ENCODE results near the gene UBE2Q2.
"Not testable (repeated sequence)": the region's sequence is repeated elsewhere in the genome, so short reads cannot be mapped to it uniquely, and the experiment has no call there.

Gene UBE2Q2

DNA sequence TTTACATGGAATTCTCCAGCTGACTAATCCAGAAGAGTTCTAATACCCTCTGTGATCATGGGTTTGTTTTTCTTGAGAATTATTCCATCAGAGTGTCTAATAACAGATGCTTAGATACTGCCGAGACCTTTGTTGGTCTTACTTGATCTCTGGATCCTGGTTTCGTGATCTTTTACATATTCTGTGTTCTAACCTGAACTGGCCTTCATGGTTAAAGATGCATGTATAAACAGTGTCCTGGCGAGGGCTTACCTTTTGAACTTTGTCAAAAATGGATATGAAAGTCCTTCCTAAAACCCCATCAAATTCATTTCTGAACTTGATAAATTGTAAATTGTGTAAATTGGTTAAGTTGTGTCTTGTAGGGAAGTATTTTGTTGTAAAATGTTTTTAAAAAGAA lies 24.8 kb downstream of the UBE2Q2 start:
- no peak for TF ChIP-seq ZFX (IDR thresholded peaks at IDR 0.05; ENCODE audit: borderline replicate concordance)
- TF ChIP-seq, protein P1, sequence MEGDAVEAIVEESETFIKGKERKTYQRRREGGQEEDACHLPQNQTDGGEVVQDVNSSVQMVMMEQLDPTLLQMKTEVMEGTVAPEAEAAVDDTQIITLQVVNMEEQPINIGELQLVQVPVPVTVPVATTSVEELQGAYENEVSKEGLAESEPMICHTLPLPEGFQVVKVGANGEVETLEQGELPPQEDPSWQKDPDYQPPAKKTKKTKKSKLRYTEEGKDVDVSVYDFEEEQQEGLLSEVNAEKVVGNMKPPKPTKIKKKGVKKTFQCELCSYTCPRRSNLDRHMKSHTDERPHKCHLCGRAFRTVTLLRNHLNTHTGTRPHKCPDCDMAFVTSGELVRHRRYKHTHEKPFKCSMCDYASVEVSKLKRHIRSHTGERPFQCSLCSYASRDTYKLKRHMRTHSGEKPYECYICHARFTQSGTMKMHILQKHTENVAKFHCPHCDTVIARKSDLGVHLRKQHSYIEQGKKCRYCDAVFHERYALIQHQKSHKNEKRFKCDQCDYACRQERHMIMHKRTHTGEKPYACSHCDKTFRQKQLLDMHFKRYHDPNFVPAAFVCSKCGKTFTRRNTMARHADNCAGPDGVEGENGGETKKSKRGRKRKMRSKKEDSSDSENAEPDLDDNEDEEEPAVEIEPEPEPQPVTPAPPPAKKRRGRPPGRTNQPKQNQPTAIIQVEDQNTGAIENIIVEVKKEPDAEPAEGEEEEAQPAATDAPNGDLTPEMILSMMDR (IDR thresholded peaks at IDR 0.05) = no peak

DNA sequence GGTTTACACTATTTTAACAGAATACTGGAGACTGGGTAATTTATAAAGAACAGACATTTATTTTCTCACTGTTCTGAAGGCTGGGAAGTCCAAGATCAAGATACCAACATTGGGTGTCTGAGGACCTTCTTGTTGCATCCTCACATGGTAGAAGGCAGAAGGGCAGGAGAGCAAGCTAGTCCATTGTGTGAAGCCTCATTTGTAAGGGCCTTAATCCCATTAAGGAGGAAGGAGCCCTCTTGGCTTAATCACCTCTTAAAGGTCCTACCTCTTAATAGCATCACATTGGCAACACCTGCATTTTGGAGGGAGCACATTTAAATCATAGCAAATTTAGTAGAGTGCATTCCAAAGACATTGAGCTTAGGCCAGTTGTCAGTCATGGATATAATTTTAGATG lies 26.2 kb downstream of the UBE2Q2 start:
- H3K27ac ChIP-seq = no peak overlapping the region
- TF ChIP-seq, protein P1 (IDR thresholded peaks at IDR 0.05) = no peak
- no peak for TF ChIP-seq ZFX (IDR thresholded peaks at IDR 0.05; ENCODE audit: borderline replicate concordance)

More for the DNA sequence above, 24.8 kb downstream of the UBE2Q2 start:
- no peak overlapping the region for H3K27ac ChIP-seq

DNA sequence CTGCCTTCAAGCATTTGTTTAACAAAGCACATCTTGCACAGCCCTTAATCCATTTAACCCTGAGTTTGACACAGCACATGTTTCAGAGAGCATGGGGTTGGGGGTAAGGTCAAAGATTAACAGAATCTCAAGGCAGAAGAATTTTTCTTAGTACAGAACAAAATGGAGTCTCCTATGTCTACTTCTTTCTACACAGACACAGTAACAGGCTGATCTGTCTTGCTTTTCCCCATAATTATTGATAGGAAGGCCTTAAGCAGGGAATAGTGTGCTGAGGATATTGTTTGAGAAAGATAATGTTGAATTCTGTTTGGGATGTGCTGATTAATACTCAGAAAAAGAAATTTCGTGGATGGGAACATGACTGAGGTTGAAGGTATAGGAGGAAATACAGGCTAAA lies 28.3 kb downstream of the UBE2Q2 start:
- H3K27ac ChIP-seq = not testable (repeated sequence)

DNA sequence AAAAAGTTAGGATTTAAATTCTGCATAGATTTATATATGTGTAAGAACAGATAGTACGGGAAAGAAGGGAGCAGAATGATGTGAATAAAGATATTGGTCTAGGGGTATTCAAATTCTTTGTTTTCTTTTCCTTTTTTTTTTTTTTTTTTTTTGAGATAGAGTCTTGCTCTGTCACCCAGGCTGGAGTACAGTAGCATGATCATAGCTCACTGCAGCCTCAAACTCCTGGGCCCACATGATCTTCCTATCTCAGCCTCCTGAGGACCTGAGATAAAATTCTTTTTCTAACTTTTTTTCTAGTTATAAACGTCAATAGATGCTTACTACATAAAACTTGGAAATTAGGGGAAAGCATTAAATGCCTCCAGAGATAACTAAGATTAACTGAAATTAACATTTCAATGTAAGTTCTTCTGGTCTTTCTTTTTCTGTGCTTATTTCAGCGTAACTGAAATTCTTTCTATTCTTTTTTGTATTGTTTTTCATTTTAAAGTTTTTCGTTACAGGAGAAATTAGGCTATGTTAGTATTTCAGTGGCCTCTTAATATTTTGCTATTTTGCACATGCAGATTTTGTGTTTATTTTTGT lies 29.2 kb downstream of the UBE2Q2 start:
- no peak overlapping the region for H3K27ac ChIP-seq
- TF ChIP-seq, protein P1 (IDR thresholded peaks at IDR 0.05) = no peak
- TF ChIP-seq ZFX (IDR thresholded peaks at IDR 0.05; ENCODE audit: borderline replicate concordance) = no peak

DNA sequence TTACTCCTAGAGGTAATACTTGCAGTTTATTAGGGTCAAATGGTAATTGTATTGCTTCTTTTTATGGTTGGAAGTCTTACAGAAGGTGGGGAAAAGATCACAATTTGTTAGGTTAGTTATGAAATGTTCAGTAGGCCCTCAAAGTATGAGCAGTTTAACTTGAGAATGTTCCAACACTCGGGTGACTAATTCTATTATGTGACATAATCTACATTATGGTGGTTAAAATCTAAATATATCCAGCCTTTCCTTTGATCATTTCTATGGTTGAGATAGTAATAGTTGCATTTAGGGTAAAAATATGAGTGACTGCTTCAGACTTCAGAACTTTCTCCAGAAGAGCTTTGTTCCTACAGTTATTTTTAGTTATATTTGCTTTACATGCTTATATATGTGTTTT lies 40.8 kb downstream of the UBE2Q2 start:
- H3K27ac ChIP-seq = no peak overlapping the region
- TF ChIP-seq ZFX (IDR thresholded peaks at IDR 0.05; ENCODE audit: borderline replicate concordance) = no peak
- TF ChIP-seq, protein P1 (IDR thresholded peaks at IDR 0.05) = no peak

DNA sequence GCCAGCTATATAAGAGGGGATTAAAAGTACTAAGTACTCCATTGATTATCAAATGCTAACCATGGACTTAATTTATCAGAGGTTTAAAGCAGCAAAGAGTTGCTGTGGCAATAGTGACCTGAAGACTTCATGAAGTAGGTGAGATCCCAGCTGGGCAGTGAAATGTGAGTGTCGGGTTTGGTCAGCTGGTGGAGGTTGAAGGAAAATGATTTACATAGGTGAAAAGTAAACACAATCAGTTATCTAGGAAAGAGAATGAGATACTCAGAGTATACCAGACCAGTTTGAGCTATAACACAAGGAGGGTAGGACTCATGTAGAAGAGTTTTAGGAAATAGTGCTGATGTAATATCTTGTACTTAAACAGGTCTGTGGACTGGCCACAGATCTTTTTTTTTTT lies 43.9 kb downstream of the UBE2Q2 start:
- TF ChIP-seq ZFX (IDR thresholded peaks at IDR 0.05; ENCODE audit: borderline replicate concordance) = no peak
- TF ChIP-seq, protein P1 (IDR thresholded peaks at IDR 0.05) = no peak

DNA sequence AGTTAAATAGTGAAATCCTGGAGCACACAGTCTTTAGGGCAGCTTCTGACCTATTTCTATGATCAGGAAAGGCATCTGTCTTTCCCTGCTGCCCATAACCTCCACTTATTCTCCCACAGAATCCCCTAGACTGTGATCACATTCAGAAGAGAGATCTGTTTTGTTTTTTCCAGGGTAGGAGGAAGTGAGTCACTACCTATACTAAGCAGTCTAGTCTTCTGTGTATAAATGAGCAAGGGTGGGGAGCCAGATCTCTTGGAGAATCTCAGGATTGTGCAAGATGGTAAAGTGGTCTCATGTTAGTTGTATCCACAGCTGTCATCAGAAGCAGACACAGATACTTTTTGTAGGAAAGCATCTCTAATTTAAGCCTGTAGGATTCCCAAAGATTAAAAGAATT lies 48.6 kb downstream of the UBE2Q2 start:
- no peak overlapping the region for H3K27ac ChIP-seq
- TF ChIP-seq, protein P1 (IDR thresholded peaks at IDR 0.05) = no peak
- no peak for TF ChIP-seq ZFX (IDR thresholded peaks at IDR 0.05; ENCODE audit: borderline replicate concordance)

More for the DNA sequence above, 43.9 kb downstream of the UBE2Q2 start:
- H3K27ac ChIP-seq = no peak overlapping the region

DNA sequence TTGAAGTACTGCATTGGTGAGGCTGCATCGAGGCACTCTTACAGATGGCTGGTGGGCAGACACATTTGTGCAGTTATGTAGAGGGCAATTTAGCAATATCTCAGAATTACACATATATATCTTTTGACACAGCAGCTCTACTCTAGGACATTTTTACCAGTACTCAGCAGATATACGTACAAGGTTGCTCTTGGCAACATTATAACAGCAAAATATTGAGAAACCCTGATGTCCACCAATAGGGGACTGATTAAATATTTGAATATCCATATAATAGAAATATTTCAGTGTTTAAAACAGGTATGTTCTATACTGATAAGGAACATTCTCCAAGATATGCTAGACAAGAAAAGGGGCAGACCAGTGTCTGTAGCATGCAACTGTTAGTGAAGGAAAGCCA lies 52.5 kb downstream of the UBE2Q2 start:
- no peak overlapping the region for H3K27ac ChIP-seq
- TF ChIP-seq ZFX (IDR thresholded peaks at IDR 0.05; ENCODE audit: borderline replicate concordance) = no peak
- TF ChIP-seq, protein P1 (IDR thresholded peaks at IDR 0.05) = no peak

All from 22Rv1 (cell line).